ENCODE results near the gene SLC24A5. TPM values are rescaled to one million over a fixed set of nuclear protein-coding genes. Genes with fewer than 3 reads are reported as not detected.
A peak's percentile ranks its signal among the peaks of the same experiment; 100 is the strongest.

The SLC24A5 gene
- polyA plus RNA-seq, 2 of the 4 experiments (the other 2 are of a cell fraction): 0.05 TPM; not detected in 1

GRCh38 chr15:48190932-48191573 is 70.3 kb downstream of the SLC24A5 start:
- ChIA-PET POLR2A (no interaction called here), CTCF (no interaction called here)
- TF ChIP-seq CHD4 (IDR thresholded peaks at IDR 0.05; ENCODE audit: borderline replicate concordance) (no peak), RCOR1 (IDR thresholded peaks at IDR 0.05; ENCODE audit: low read depth, low read length) (no peak), BHLHE40 (IDR thresholded peaks at IDR 0.05; ENCODE audit: low read depth, low read length) (no peak), CTCF (IDR thresholded peaks at IDR 0.05) (no peak), EHMT2 (IDR thresholded peaks at IDR 0.05; ENCODE audit: low read depth) (peak; percentile 89; the same call in 1 of the 2 replicates), RARB (CRISPR knock-in tag; IDR thresholded peaks at IDR 0.05) (no peak), BCL3 (IDR thresholded peaks at IDR 0.05) (no peak), HOXB5 (CRISPR knock-in tag; IDR thresholded peaks at IDR 0.05) (no peak), REST (IDR thresholded peaks at IDR 0.05) (peak; percentile 96)
- no peak overlapping the region for H3K4me2 ChIP-seq
- H3K4me3 ChIP-seq: no peak overlapping the region
- WGBS (ENCODE audit: missing lambda C conversion rate): 43% methylated on average over 14 of the region's 15 CpGs
- H3K27ac ChIP-seq: no peak overlapping the region
- ATAC-seq: peak in 1 of 2 experiments; percentile 64; a peak in 2 of 6 replicates
- DNase-seq (ENCODE audit: low read depth in 1 of 2, low spot score in 1 of 2): peak in 1 of 2 experiments; percentile 26
- H3K4me1 ChIP-seq: no peaks in the 10 kb centered on the region
- H3K9me3 ChIP-seq: no peaks in the 10 kb centered on the region
- no peak for FAIRE-seq

GRCh38 chr15:48191574-48192225 is 70.9 kb downstream of the SLC24A5 start, which contains the start of gene CTXN2:
Gene CTXN2, plus strand, starts transcription at chr15:48191665. Its CDS starts 9,636 bp downstream, at chr15:48201301.
- ATAC-seq (no peak), DNase-seq (ENCODE audit: low read depth in 1 of 2, low spot score in 1 of 2) (no peak), FAIRE-seq (no peak)
- H3K27ac ChIP-seq: no peak within 1 kb of the TSS
- no peaks in the 10 kb centered on the region for H3K4me1 ChIP-seq
- POLR2A ChIA-PET: no interaction called here
- no peaks in the 10 kb centered on the region for H3K9me3 ChIP-seq
- no peak for TF ChIP-seq ZFP36 (IDR thresholded peaks at IDR 0.05; ENCODE audit: borderline replicate concordance, partially characterized antibody)
- TF ChIP-seq RNF2 (IDR thresholded peaks at IDR 0.05; ENCODE audit: borderline replicate concordance, low read depth): no peak
- TF ChIP-seq CHD4 (IDR thresholded peaks at IDR 0.05; ENCODE audit: borderline replicate concordance): no peak
- no peak for TF ChIP-seq CHD2 (IDR thresholded peaks at IDR 0.05; ENCODE audit: low read length, partially characterized antibody)
- no peak for TF ChIP-seq PHF8 (IDR thresholded peaks at IDR 0.05; ENCODE audit: borderline replicate concordance, low read depth)
- CTCF ChIA-PET: no interaction called here
- WGBS (ENCODE audit: missing lambda C conversion rate): 63% methylated on average over 28 of the region's 31 CpGs
- no peak within 1 kb of the TSS for H3K4me3 ChIP-seq
- H3K4me2 ChIP-seq: no peak within 1 kb of the TSS

Other genes with a start within 250 kb of the SLC24A5 start
- gene MYEF2, start 57.3 kb downstream of the SLC24A5 start, polyA plus RNA-seq (2011; rRNA removed): 36.0 and 56.1 TPM in 2 replicates
- gene MYEF2, start 57.3 kb downstream of the SLC24A5 start, polyA plus RNA-seq (2017; fragmentation: RNase III; extraction: RNeasy Plus Mini Kit Qiagen cat#74134 plus additional on column Dnase treatment): 43.5 to 50.0 TPM (median 45.6 TPM) in 3 replicates
- not detected in 2 replicates for gene CTXN2, start 70.7 kb downstream of the SLC24A5 start, polyA plus RNA-seq (2011; rRNA removed)
- not detected in 3 replicates for gene CTXN2, start 70.7 kb downstream of the SLC24A5 start, polyA plus RNA-seq (2017; fragmentation: RNase III; extraction: RNeasy Plus Mini Kit Qiagen cat#74134 plus additional on column Dnase treatment)
- gene SLC12A1, start 85.3 kb downstream of the SLC24A5 start, polyA plus RNA-seq (2011; rRNA removed): not detected in 2 replicates
- not detected in 3 replicates for gene SLC12A1, start 85.3 kb downstream of the SLC24A5 start, polyA plus RNA-seq (2017; fragmentation: RNase III; extraction: RNeasy Plus Mini Kit Qiagen cat#74134 plus additional on column Dnase treatment)
- 47.8 and 89.1 TPM in 2 replicates for gene DUT, start 210.4 kb downstream of the SLC24A5 start, polyA plus RNA-seq (2011; rRNA removed)
- 105 to 114 TPM (median 110 TPM) in 3 replicates for gene DUT, start 210.4 kb downstream of the SLC24A5 start, polyA plus RNA-seq (2017; fragmentation: RNase III; extraction: RNeasy Plus Mini Kit Qiagen cat#74134 plus additional on column Dnase treatment)